DOHH2 (cell line): ENCODE data around the gene HSF5.

Experiments used
- H3F3A ChIP-seq: fragments of 200-600 bp; sonication (generic), shearing (Covaris generic); 2 replicates; pipeline ENCODE4 v1.6.0; 2016; ENCODE audit warnings: antibody characterized with exemption, mild to moderate bottlenecking; ENCODE audit not compliant: control insufficient read depth, insufficient read depth
- H3K27ac ChIP-seq: fragments of 200-600 bp; sonication (generic); 2 replicates; pipeline ENCODE4 v1.5.1; 2014; ENCODE audit warnings: low read depth, mild to moderate bottlenecking, low read length, moderate library complexity
- H3K27me3 ChIP-seq: fragments of 200-600 bp; sonication (generic); 2 replicates; pipeline ENCODE4 v1.6.1; 2014; ENCODE audit warnings: mild to moderate bottlenecking, low read length, mixed read lengths; ENCODE audit not compliant: control insufficient read depth
- H3K36me3 ChIP-seq: fragments of 200-600 bp; sonication (generic); 2 replicates; pipeline ENCODE4 v1.6.1; 2014; ENCODE audit warnings: mild to moderate bottlenecking, low read length, moderate library complexity, mixed read lengths; ENCODE audit not compliant: control insufficient read depth
- H3K4me1 ChIP-seq: fragments of 200-600 bp; sonication (generic); 2 replicates; pipeline ENCODE4 v1.6.1; 2014; ENCODE audit warnings: mild to moderate bottlenecking, low read length, mixed read lengths; ENCODE audit not compliant: control insufficient read depth
- H3K4me2 ChIP-seq: fragments of 200-600 bp; sonication (generic); 2 replicates; pipeline ENCODE4 v1.6.0; 2014; ENCODE audit warnings: mild to moderate bottlenecking, low read length, moderate library complexity
- H3K4me3 ChIP-seq: fragments of 200-600 bp; sonication (generic); 2 replicates; pipeline ENCODE4 v1.5.1; 2014; ENCODE audit warnings: mild to moderate bottlenecking, low read length, mixed read lengths
- H3K79me2 ChIP-seq: fragments of 200-600 bp; sonication (generic); 2 replicates; pipeline ENCODE4 v1.6.1; 2014; ENCODE audit warnings: mild to moderate bottlenecking, low read length, mixed read lengths; ENCODE audit not compliant: control insufficient read depth
- H3K9me2 ChIP-seq: fragments of 200-600 bp; sonication (generic); replicated peaks from 2 replicates; pipeline ENCODE4 v1.6.1; 2014; ENCODE audit warnings: mild to moderate bottlenecking, low read length, mixed read lengths; ENCODE audit not compliant: control insufficient read depth
- H3K9me3 ChIP-seq: fragments of 200-600 bp; sonication (generic); 2 replicates; pipeline ENCODE4 v1.6.1; 2014; ENCODE audit warnings: antibody characterized with exemption, low read length, mixed read lengths; ENCODE audit not compliant: control insufficient read depth, insufficient read depth
- H4K20me1 ChIP-seq: fragments of 200-600 bp; sonication (generic); 2 replicates; pipeline ENCODE4 v1.6.0; 2014; ENCODE audit warnings: low read depth, mild to moderate bottlenecking, antibody characterized with exemption, low read length, moderate library complexity; ENCODE audit not compliant: control insufficient read depth, insufficient read depth
- EZH2phosphoT487 ChIP-seq: fragments of 200-600 bp; sonication (generic); IDR thresholded peaks from 2 replicates; pipeline ENCODE4 v1.6.1; 2017; ENCODE audit warnings: borderline replicate concordance, mild to moderate bottlenecking, antibody characterized with exemption, low read length, moderate library complexity, mixed read lengths
- TF ChIP-seq, protein P1 (sequence below): fragments of 200-600 bp; sonication (generic); IDR thresholded peaks from one replicate; pipeline ENCODE4 v1.5.1; 2014; ENCODE audit warnings: antibody characterized with exemption, mild to moderate bottlenecking, low read depth, low read length; ENCODE audit not compliant: poor library complexity, severe bottlenecking

HSF5 gene

DNA sequence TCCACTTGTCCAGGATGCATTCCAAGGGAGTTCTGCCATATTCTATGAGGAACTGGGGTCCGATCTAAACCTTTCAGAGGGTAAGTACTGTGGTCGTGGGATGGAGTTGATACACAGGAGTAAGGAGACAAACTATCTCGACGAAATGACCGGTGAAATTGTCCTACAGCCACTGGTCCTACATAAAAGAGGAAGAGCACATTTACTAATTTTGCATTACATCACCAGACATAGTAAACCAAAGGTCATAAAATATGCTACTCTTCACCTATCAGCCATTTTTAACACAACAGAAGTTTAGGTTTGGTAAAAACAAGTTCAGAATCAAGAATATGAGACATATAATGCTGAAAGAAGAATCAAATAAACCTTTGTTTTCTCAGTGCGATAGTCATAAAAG is 8.1 kb downstream of the HSF5 start:
- Histone ChIP-seq H3K27ac (no peak overlapping the region), H3F3A (0 out of 2 replicates have a peak, but pooled peaks cover 4% of the 10 kb centered on the region), H3K4me3 (no peak overlapping the region), H3K36me3 (no peaks in the 10 kb centered on the region), H3K79me2 (no peaks in the 10 kb centered on the region), H3K9me2 (no peaks in the 10 kb centered on the region), H3K9me3 (no peaks in the 10 kb centered on the region), H3K27me3 (no peaks in the 10 kb centered on the region), H4K20me1 (no peaks in the 10 kb centered on the region), H3K4me2 (no peak overlapping the region), H3K4me1 (no peaks in the 10 kb centered on the region)
- TF ChIP-seq, protein P1, sequence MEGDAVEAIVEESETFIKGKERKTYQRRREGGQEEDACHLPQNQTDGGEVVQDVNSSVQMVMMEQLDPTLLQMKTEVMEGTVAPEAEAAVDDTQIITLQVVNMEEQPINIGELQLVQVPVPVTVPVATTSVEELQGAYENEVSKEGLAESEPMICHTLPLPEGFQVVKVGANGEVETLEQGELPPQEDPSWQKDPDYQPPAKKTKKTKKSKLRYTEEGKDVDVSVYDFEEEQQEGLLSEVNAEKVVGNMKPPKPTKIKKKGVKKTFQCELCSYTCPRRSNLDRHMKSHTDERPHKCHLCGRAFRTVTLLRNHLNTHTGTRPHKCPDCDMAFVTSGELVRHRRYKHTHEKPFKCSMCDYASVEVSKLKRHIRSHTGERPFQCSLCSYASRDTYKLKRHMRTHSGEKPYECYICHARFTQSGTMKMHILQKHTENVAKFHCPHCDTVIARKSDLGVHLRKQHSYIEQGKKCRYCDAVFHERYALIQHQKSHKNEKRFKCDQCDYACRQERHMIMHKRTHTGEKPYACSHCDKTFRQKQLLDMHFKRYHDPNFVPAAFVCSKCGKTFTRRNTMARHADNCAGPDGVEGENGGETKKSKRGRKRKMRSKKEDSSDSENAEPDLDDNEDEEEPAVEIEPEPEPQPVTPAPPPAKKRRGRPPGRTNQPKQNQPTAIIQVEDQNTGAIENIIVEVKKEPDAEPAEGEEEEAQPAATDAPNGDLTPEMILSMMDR = no peak
- TF ChIP-seq EZH2phosphoT487 = no peak

DNA sequence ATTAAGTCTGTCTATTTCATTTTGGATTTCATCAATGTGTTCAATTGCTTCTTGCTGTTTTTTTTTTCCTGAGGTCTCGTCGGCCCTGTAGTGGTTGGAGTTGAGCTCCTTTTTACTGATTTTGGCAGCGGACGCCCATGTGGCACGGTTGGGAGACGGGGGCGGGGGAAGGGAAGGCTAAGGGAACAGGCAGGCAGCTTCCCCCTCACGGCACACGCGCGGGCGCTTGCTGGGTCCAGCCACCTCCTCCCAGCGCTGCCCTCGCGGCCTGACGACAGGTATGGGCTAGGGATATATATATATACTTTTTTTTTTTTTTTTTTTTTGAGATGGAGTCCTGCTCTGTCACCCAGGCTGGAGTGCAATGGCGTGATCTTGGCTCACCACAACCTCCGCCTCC is 11.4 kb downstream of the HSF5 start:
- Histone ChIP-seq H3K9me3 (no peaks in the 10 kb centered on the region), H3K4me2 (no peak overlapping the region), H3K36me3 (no peaks in the 10 kb centered on the region), H3K4me1 (no peaks in the 10 kb centered on the region), H3K27me3 (no peaks in the 10 kb centered on the region), H4K20me1 (no peaks in the 10 kb centered on the region), H3K9me2 (no peaks in the 10 kb centered on the region), H3K79me2 (no peaks in the 10 kb centered on the region), H3F3A (no peaks in the 10 kb centered on the region), H3K4me3 (no peak overlapping the region), H3K27ac (no peak overlapping the region)
- no peak for TF ChIP-seq EZH2phosphoT487
- TF ChIP-seq, protein P1 = no peak

DNA sequence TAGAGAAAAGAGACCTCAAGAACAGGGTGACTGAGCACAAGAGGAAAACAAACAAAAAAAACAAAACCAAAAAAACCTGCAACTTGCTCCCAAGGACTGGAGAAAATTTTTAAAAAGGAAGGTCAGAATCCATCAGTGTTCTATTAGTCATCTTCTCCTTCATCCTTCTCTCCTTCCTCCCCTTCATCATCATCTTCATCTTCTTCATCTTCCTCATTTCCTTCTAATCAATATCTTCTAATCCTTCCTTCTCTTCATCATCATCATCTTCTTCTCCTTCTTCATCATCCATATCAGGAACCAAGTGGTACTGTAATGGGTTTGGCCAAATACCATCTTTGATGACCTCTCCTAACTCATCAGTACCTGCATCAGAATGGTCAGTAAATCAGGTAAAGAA is 12.2 kb downstream of the HSF5 start:
- H3K9me2 ChIP-seq = no peaks in the 10 kb centered on the region
- no peak overlapping the region for H3K4me3 ChIP-seq
- H3K9me3 ChIP-seq = no peaks in the 10 kb centered on the region
- no peaks in the 10 kb centered on the region for H4K20me1 ChIP-seq
- no peaks in the 10 kb centered on the region for H3K27me3 ChIP-seq
- no peaks in the 10 kb centered on the region for H3K36me3 ChIP-seq
- no peak overlapping the region for H3K4me2 ChIP-seq
- H3K4me1 ChIP-seq = no peaks in the 10 kb centered on the region
- no peak overlapping the region for H3K27ac ChIP-seq
- H3F3A ChIP-seq = no peaks in the 10 kb centered on the region
- no peak for TF ChIP-seq EZH2phosphoT487
- H3K79me2 ChIP-seq = no peaks in the 10 kb centered on the region

DNA sequence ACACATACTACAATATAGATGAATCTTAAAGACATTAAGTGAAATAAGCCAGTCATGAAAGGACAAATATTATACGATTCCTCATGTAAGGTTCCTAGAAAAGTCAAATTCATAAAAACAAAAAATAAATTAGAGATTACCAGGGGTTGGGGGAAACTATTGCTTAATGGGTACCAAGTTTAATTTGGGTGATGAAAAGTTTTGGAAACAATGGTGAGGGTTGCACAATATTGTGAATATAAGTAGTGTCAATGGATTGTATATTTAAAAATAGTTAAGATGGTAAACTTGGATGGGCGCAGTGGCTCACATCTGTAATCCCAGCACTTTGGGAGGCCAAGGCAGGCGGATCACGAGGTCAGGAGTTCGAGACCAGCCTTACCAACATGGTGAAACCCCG is 17.9 kb downstream of the HSF5 start:
- Histone ChIP-seq H3K4me3 (no peak overlapping the region), H3K9me3 (no peaks in the 10 kb centered on the region), H3K9me2 (no peaks in the 10 kb centered on the region), H4K20me1 (no peaks in the 10 kb centered on the region), H3K27me3 (peaks cover 23% of the 10 kb centered on the region), H3F3A (no peaks in the 10 kb centered on the region), H3K27ac (no peak overlapping the region), H3K79me2 (no peaks in the 10 kb centered on the region), H3K4me2 (no peak overlapping the region), H3K36me3 (no peaks in the 10 kb centered on the region), H3K4me1 (no peaks in the 10 kb centered on the region)
- TF ChIP-seq EZH2phosphoT487 = no peak
- TF ChIP-seq, protein P1 = no peak
